DMS 273 (cell line): Measurements from ENCODE around the gene TLR1.
"Not testable (repeated sequence)": the region's sequence is repeated elsewhere in the genome, so short reads cannot be mapped to it uniquely, and the experiment has no call there.

ENCODE experiments used
- DNase-seq: peaks from one replicate; lab custom pipeline; 2025; ENCODE audit not compliant: unreplicated experiment; lab: John Stamatoyannopoulos, UW

TLR1 gene

GRCh38 chr4:38804654-38805295 lies at the start of gene TLR1:
TLR1 (minus strand) TSS chr4:38804791; CDS start chr4:38798831, 5,960 bp downstream.
- DNase-seq: peak; percentile 46

GRCh38 chr4:38846015-38846414 lies 41.4 kb upstream of the TLR1 start:
- DNase-seq: no peak

GRCh38 chr4:38842994-38843393 lies 38.4 kb upstream of the TLR1 start:
- DNase-seq: no peak

- no peak for DNase-seq
Observed at GRCh38 chr4:38837849-38838248, 33.3 kb upstream of the TLR1 start.

GRCh38 chr4:38837334-38837733 lies 32.7 kb upstream of the TLR1 start:
- DNase-seq: no peak

GRCh38 chr4:38834570-38834969 lies 30.0 kb upstream of the TLR1 start:
- DNase-seq: no peak

- DNase-seq: no peak
Observed at GRCh38 chr4:38832624-38833528, 28.3 kb upstream of the TLR1 start.

- DNase-seq: no peak
Observed at GRCh38 chr4:38832206-38832605, 27.6 kb upstream of the TLR1 start.

GRCh38 chr4:38831653-38832052 lies 27.1 kb upstream of the TLR1 start:
- DNase-seq: no peak

- no peak for DNase-seq
Observed at GRCh38 chr4:38829237-38829636, 24.6 kb upstream of the TLR1 start.

- no peak for DNase-seq
Observed at GRCh38 chr4:38823766-38824165, 19.2 kb upstream of the TLR1 start.

GRCh38 chr4:38822748-38823303 lies 18.2 kb upstream of the TLR1 start:
- no peak for DNase-seq

GRCh38 chr4:38821739-38822138 lies 17.1 kb upstream of the TLR1 start:
- no peak for DNase-seq

- no peak for DNase-seq
Observed at GRCh38 chr4:38820329-38821061, 15.9 kb upstream of the TLR1 start.

- DNase-seq: no peak
Observed at GRCh38 chr4:38819569-38819968, 15.0 kb upstream of the TLR1 start.

- DNase-seq: no peak
Observed at GRCh38 chr4:38818441-38818976, 13.9 kb upstream of the TLR1 start.

GRCh38 chr4:38815885-38816782 lies 11.5 kb upstream of the TLR1 start:
- DNase-seq: no peak

- DNase-seq: no peak
Observed at GRCh38 chr4:38814386-38814785, 9.8 kb upstream of the TLR1 start.

GRCh38 chr4:38811297-38811696 lies 6.7 kb upstream of the TLR1 start:
- DNase-seq: no peak

- not testable (repeated sequence) for DNase-seq
Observed at GRCh38 chr4:38807462-38807861, 2.9 kb upstream of the TLR1 start.
